Hematopoietic multipotent progenitor cell treated with erythropoietin and hydrocortisone succinate and interleukin-3 and kit ligand, for 6 days (in vitro differentiated cells): ENCODE measurements around the gene ALDH9A1.
"Not testable (repeated sequence)": the region's sequence is repeated elsewhere in the genome, so short reads cannot be mapped to it uniquely, and the experiment has no call there.

Source experiments
- DNase-seq: peaks from one replicate; pipeline ENCODE4 v3.0.0-alpha.2; 2015

Gene ALDH9A1

GRCh38 chr1:165697881-165698760 is at the start of gene ALDH9A1:
Gene ALDH9A1, minus strand, starts transcription at chr1:165698562. Its CDS starts 4 bp downstream, at chr1:165698558.
- DNase-seq = peak; percentile 93

- peak; percentile 38 for DNase-seq
Measured at GRCh38 chr1:165747632-165748447, 49.5 kb upstream of the ALDH9A1 start.

GRCh38 chr1:165744913-165745312 is 46.6 kb upstream of the ALDH9A1 start:
- DNase-seq = not testable (repeated sequence)

- no peak for DNase-seq
Measured at GRCh38 chr1:165742194-165742593, 43.8 kb upstream of the ALDH9A1 start.

GRCh38 chr1:165738794-165739193 is 40.4 kb upstream of the ALDH9A1 start:
- no peak for DNase-seq

- DNase-seq = no peak
Measured at GRCh38 chr1:165737196-165737595, 38.8 kb upstream of the ALDH9A1 start.

GRCh38 chr1:165734906-165735305 is 36.5 kb upstream of the ALDH9A1 start:
- DNase-seq = no peak

- DNase-seq = no peak
Measured at GRCh38 chr1:165726841-165727240, 28.5 kb upstream of the ALDH9A1 start.

- DNase-seq = no peak
Measured at GRCh38 chr1:165726169-165726568, 27.8 kb upstream of the ALDH9A1 start.

GRCh38 chr1:165717918-165718515 is 19.7 kb upstream of the ALDH9A1 start:
- DNase-seq = peak; percentile 82

- not testable (repeated sequence) for DNase-seq
Measured at GRCh38 chr1:165716265-165717051, 18.1 kb upstream of the ALDH9A1 start.

- no peak for DNase-seq
Measured at GRCh38 chr1:165712764-165713163, 14.4 kb upstream of the ALDH9A1 start.

GRCh38 chr1:165707984-165708706 is 9.8 kb upstream of the ALDH9A1 start:
- DNase-seq = no peak

GRCh38 chr1:165703648-165704047 is 5.3 kb upstream of the ALDH9A1 start:
- DNase-seq = no peak

GRCh38 chr1:165701922-165702321 is 3.6 kb upstream of the ALDH9A1 start:
- DNase-seq = not testable (repeated sequence)

- peak; percentile 20 for DNase-seq
Measured at GRCh38 chr1:165699577-165699976, 1.2 kb upstream of the ALDH9A1 start.

- DNase-seq = no peak
Measured at GRCh38 chr1:165698761-165699052, 345 bp upstream of the ALDH9A1 start.

GRCh38 chr1:165697491-165697880 is 876 bp downstream of the ALDH9A1 start:
- no peak for DNase-seq

- peak; percentile 60 for DNase-seq
Measured at GRCh38 chr1:165696625-165697100, 1.7 kb downstream of the ALDH9A1 start.

- no peak for DNase-seq
Measured at GRCh38 chr1:165695031-165695430, 3.3 kb downstream of the ALDH9A1 start.

- DNase-seq = no peak
Measured at GRCh38 chr1:165688046-165688445, 10.3 kb downstream of the ALDH9A1 start.

GRCh38 chr1:165686971-165687433 is 11.4 kb downstream of the ALDH9A1 start:
- no peak for DNase-seq
